Stomach (tissue), 4 donors: ENCODE results near the gene ATP6V1B1.

Experiments
- CTCF ChIP-seq, 7 experiments: fragments of 450-650 bp in 4 of 7; fragments of 200-600 bp in 3 of 7; sonication (generic) in 3 of 7; IDR thresholded peaks; one replicate each; pipeline ENCODE4 v1.5.1; 2016 to 2019; ENCODE audit warnings: antibody characterized with exemption in 7 of 7, control low read depth in 2 of 7, mild to moderate bottlenecking in 1 of 7
- EP300 ChIP-seq: sonication (generic); formaldehyde crosslinking; IDR thresholded peaks from one replicate; pipeline ENCODE4 v1.6.1; 2017; ENCODE audit warnings: antibody characterized with exemption
- POLR2AphosphoS5 ChIP-seq, 3 donors: sonication (generic); formaldehyde crosslinking; IDR thresholded peaks; one replicate each; pipeline ENCODE4 v1.6.1; 2016; ENCODE audit warnings: antibody characterized with exemption in 3 of 3

- TF ChIP-seq CTCF (IDR thresholded peaks at IDR 0.05) (no peak), POLR2AphosphoS5 (IDR thresholded peaks at IDR 0.05) (no peak), EP300 (no peak)
These were observed 57.5 kb downstream of the ATP6V1B1 start for GRCh38 chr2:70992945-70993853.
